Activated T-cell treated with anti-CD3 and anti-CD28 coated beads for 48 hours (primary cell): ENCODE results near the gene ZC3H18.

Source experiments
- DNase-seq: peaks from one replicate; pipeline ENCODE4 v3.0.0-alpha.2; 2020; ENCODE audit warnings: low read depth

Gene ZC3H18

GRCh38 chr16:88581033-88581432 is 10.8 kb downstream of the ZC3H18 start:
- no peak for DNase-seq

DNA sequence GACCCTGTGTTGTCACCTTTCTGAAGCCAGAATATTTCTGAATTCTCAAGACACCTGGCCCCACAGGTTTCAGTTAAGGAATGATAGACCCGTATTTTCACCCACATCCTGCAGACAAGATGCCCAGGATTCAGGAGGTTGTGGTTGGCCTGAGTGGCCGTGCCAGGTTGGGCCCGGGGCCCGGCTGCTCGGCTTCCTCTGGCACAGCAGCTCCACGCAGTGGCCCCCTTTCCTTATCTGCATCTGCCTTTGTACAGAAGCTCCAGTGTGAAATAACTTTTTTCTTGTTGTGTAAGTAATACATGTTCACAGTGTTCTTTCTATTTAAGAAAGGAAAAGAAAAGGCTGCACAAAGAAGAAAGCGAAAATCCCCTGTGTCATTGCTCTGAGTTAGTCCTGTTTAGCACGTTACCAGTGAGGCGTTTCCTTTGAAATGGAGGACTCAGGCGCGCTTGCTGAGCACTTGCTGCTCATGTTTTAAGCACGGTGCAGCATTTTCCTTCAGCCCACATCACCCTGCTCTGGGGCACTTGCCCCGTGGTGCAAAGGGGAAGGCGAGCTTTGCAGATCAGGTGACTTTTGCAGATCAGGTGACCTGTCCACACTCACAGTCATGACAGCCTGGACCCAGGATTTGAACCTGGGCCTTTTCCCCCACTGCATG is 12.8 kb downstream of the ZC3H18 start:
- DNase-seq, result no peak

DNA sequence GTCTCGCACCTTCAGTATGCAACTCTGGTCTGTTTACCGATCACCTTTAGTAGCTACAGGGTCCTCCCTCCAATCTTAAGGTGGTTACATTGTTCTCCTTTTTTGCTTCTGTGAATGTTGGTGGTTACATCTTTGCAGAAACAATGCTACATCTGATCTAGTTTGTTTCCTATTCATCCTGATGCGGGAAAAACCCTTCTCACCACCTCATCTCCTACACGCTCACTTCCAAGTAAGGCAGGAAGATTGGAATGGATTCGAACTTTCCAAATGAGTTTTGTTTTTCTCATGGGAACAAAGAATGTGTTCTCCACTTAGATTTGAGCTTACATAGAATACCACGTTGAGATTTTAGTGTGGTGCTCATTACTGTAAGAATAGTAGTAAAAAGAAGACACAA is 14.5 kb downstream of the ZC3H18 start:
- DNase-seq, result no peak

DNA sequence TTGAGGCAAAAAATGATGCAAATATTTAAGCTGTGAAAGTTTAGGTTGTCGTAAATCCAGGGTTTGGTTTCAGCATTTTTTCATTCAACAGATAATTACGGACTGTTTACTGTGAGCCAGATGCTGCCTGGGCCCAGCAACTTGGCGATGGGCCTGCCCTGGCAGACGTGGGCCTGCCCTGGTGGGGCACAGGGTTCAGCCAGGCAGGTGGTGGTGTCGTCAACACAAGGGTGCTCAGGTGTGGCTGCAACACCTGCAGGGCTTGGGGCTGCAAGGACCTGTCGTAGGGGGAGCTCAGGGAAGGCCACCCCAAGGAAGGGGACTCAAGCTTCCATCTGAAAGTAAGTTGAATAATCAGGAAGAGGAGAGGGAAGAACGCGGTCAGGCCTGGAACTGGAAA is 15.1 kb downstream of the ZC3H18 start:
- no peak for DNase-seq

DNA sequence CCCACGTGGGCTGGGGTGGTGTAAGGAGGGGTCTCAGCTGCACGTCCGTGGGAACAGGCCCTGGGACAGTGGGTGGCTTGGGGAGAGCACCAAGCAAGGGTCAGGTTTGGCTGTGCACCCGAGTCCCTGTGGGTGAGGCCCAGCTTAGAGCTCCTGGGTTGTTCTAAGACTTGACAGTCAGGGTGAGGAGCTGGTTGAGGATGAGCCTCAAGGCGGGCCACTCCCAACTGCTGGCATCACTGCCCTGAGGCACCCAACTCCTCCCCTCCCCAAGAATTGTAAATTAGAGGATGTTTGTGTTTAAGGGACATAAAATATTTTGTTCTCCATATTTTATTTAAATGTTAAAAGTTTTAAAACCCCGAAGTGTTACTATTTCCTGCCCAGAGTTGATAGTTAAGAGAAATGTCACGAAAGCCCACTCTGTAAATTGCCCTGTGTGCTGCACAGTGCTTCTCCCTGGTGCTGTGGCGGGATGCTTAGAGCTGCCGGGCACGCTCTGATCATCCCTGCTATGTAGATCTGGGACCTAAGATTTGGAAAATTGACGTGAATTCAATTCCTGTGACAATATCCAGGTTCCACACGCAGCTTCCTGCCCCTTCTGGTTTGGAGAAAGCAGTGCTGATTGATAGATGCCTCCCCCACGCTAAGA is 15.9 kb downstream of the ZC3H18 start:
- DNase-seq, result no peak

DNA sequence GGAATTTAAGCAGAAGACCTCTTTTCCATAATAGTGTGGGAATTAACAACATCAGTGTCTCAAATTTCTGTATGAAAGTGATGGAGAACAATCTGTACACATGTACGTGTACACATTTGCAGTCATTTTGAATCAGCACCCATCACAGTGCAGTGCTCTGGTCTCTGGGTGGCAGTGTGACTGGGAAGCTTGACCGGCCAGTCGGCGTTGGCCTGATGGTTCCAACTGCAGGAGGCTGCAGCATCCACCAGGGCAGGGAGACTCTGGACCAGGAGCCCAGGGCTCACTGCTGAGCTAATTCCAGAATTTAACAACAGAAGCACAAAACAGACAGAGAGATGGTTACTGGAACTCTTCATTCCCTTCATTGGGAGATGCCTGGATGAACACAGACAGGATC is 17.9 kb downstream of the ZC3H18 start:
- no peak for DNase-seq

DNA sequence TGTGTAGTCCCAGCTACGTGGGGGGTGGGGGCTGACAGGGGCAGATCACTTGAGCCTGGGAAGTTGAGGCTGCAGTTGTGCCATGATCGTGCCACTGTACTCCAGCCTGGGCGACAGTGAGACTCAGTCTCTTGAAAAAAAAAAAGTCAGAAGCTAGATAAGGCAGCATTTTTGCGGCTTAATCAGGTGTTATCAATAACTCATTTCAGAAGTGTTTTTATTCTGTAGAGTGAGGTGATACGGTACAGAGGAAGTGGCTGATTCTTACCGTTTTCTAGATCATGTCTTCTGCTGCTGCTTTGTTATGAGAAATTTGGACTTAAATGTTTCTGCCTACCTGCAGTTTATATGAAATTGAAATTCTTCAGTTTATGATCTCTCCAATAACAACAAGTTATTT is 18.6 kb downstream of the ZC3H18 start:
- DNase-seq, result no peak

GRCh38 chr16:88589441-88589840 is 19.2 kb downstream of the ZC3H18 start:
- no peak for DNase-seq

GRCh38 chr16:88591577-88592021 is 21.4 kb downstream of the ZC3H18 start:
- DNase-seq, result peak; percentile 34

- no peak for DNase-seq
Observed at GRCh38 chr16:88593061-88593460, 22.9 kb downstream of the ZC3H18 start.

- no peak for DNase-seq
Observed at GRCh38 chr16:88593489-88593888, 23.3 kb downstream of the ZC3H18 start.

- DNase-seq, result no peak
Observed at GRCh38 chr16:88593910-88594309, 23.7 kb downstream of the ZC3H18 start.

GRCh38 chr16:88595101-88595500 is 24.9 kb downstream of the ZC3H18 start:
- no peak for DNase-seq

- DNase-seq, result no peak
Observed at GRCh38 chr16:88595921-88596320, 25.7 kb downstream of the ZC3H18 start.

DNA sequence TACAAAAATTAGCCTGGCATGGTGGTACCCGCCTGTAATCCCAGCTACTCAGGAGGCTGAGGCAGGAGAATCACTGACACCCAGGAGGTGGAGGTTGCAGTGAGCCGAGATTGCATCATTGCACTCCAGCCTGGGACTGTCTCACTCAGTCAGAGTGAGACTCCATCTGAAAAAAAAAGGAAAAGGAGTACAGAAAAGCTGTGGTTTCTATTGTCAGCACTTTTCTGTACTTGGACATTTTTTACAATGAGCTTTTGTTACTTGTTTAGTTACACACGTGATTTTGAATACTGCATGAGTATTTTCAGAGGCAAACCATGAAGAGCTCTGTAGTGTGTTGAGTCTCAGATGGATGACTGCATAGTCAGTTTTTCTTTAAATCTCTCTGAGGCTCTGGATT is 26.3 kb downstream of the ZC3H18 start:
- DNase-seq, result no peak

- DNase-seq, result no peak
Observed at GRCh38 chr16:88597856-88598491, 27.8 kb downstream of the ZC3H18 start.

- DNase-seq, result no peak
Observed at GRCh38 chr16:88599092-88599733, 29.0 kb downstream of the ZC3H18 start.

DNA sequence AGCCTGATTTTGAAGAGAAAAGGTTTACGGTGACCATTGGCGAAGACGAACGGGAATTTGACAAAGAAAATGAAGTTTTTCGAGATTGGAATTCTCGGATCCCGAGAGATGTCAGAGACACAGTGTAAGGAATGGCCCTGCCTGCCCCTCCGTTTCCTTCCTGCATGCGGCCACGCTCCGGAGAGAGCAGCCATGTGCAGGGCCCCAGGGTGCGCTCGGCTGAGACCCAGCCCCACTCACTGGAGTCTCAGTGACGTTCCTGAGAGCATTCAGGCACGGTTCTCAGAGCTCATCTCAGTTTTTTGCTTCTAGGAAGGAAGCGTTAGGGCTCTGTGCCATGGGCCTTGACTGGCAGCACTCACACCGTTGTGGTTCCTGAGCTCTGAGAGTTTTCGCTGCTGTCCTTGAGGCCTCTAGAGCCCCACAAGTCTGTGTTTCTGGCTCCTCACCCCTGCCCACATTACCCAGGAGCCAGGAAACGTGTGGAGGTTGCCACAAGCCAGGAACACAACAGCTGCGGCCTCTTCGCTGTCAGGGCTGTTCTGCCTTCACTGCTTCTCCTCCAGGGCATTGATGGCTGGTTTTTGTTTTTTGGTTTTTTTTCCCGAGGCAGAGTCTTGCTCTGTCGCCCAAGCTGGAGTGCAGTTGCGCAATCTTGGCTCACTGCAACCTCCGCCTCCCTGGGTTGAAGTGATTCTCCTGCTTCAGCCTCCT is 29.8 kb downstream of the ZC3H18 start:
- DNase-seq, result no peak

DNA sequence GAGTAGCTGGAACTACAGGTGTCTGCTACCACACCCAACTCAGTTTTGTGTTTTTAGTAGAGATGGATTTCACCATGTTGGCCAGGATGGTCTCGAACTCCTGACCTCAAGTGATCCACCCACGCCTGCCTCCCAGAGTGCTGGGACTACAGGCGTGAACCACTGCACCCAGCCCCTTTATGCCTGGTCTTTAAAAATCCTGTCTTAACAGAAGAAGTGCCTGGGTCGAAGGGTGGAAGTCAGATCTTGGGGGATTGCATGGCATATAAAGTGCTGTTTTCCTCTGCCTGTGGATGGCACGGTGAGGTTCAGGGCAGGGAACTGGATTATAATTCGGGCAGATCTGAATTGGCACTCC is 30.3 kb downstream of the ZC3H18 start:
- DNase-seq, result no peak

DNA sequence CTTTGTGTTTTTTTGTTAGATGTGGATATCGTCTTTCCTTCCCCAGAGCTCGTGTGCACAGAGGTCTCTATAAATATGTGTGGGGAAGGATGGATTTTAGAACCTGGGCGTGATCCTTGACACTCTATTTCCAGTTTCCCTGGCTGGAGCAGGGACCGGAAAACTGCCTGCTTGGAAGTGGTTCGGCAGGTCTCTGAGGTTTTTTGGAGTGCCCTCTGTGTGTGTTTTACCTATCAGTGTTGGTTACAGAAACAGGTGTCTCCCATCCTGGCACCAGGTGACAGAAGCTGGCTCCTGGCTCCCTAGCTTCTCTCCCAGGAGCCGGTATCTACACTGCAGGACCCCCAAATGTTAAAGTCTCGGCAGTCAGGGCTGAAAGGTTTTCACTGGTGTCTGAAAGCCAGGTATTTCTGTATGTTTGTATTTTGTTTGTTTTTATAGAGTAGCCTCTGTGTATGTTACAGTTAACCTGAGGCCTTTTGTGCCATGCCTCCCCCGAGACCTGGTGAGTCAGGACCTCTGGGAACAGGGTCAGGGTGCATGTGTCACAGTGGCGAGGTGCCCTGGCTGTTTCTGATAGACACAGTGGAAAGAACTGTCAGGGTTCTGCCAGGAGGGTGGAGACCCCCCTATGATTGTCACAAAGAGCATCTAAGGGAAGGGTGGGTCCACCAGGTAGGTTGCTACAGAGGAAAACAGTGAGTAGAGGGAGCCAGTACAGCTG is 31.3 kb downstream of the ZC3H18 start:
- DNase-seq, result no peak

- no peak for DNase-seq
Observed at GRCh38 chr16:88602091-88602490, 31.9 kb downstream of the ZC3H18 start.
